Smooth muscle cell (in vitro differentiated cells): ENCODE data around the gene NUP210. TPM values are rescaled to one million over a fixed set of nuclear protein-coding genes. Genes with fewer than 3 reads are reported as not detected.

Experiments
- DNase-seq: peaks from one replicate; lab custom pipeline; 2025; ENCODE audit not compliant: unreplicated experiment; lab: John Stamatoyannopoulos, UW
- H2AFZ ChIP-seq: fragments of 200-600 bp; sonication (generic); 2 replicates; pipeline ENCODE4 v1.6.0; 2016; ENCODE audit warnings: antibody characterized with exemption, low read depth, mild to moderate bottlenecking
- H3F3A ChIP-seq: fragments of 200-600 bp; sonication (generic); 2 replicates; pipeline ENCODE4 v1.6.0; 2017; ENCODE audit warnings: antibody characterized with exemption, low read depth
- H3K27ac ChIP-seq: fragments of 200-600 bp; sonication (generic); 2 replicates; pipeline ENCODE4 v1.5.1; 2016; ENCODE audit warnings: low read depth, mild to moderate bottlenecking
- H3K27me3 ChIP-seq: fragments of 200-600 bp; sonication (generic); 2 replicates; pipeline ENCODE4 v1.6.1; 2016; ENCODE audit warnings: low read depth, mild to moderate bottlenecking
- H3K36me3 ChIP-seq: fragments of 200-600 bp; sonication (generic); 2 replicates; pipeline ENCODE4 v1.5.1; 2016; ENCODE audit warnings: low read depth
- H3K4me1 ChIP-seq: fragments of 200-600 bp; sonication (generic); 2 replicates; pipeline ENCODE4 v1.5.1; 2016; ENCODE audit warnings: low read depth
- H3K4me2 ChIP-seq: fragments of 200-600 bp; sonication (generic); 2 replicates; pipeline ENCODE4 v1.6.0; 2016; ENCODE audit warnings: mild to moderate bottlenecking
- H3K4me3 ChIP-seq: fragments of 200-600 bp; sonication (generic); 2 replicates; pipeline ENCODE4 v1.5.1; 2016; ENCODE audit warnings: mild to moderate bottlenecking
- H3K79me2 ChIP-seq: fragments of 200-600 bp; sonication (generic); 2 replicates; pipeline ENCODE4 v1.6.0; 2016; ENCODE audit warnings: low read depth, mild to moderate bottlenecking
- H3K9ac ChIP-seq: fragments of 200-600 bp; sonication (generic); 2 replicates; pipeline ENCODE4 v1.6.0; 2016; ENCODE audit warnings: low read depth
- H3K9me3 ChIP-seq: fragments of 200-600 bp; sonication (generic); replicated peaks from 2 replicates; pipeline ENCODE4 v1.5.1; 2016; ENCODE audit warnings: low read depth
- H4K20me1 ChIP-seq: fragments of 200-600 bp; sonication (generic); 2 replicates; pipeline ENCODE4 v1.6.0; 2016; ENCODE audit warnings: low read depth
- WGBS: methylation state at CpG from one replicate; pipeline ENCODE4 v1.1.7; 2016; ENCODE audit warnings: low lambda C conversion rate; 5-methylcytosine and 5-hydroxymethylcytosine counted together
- polyA plus RNA-seq: library from polyadenylated mRNA; unstranded; fragments of >200 nt; fragmentation: Nextera tagmentation; extraction: Ambion mirVana; gene quantifications from 2 replicates; pipeline ENCODE4 v1.2.1, GENCODE V29; 2016
- total RNA-seq: library from RNA; depleted of rRNA; stranded (reverse); fragments of >200 nt; gene quantifications from 2 replicates; pipeline ENCODE4 v1.2.3, GENCODE V29; 2014
- TF ChIP-seq, protein P1 (sequence below): fragments of 200-600 bp; sonication (generic); IDR thresholded peaks from 2 replicates; pipeline ENCODE4 v1.5.1; 2017; ENCODE audit warnings: borderline replicate concordance, mild to moderate bottlenecking, antibody characterized with exemption; ENCODE audit not compliant: insufficient read depth, poor library complexity, severe bottlenecking

NUP210 gene
- total and polyA plus RNA-seq, 2 experiments from 2014 or later: 0.35 to 1.5 TPM

GRCh38 chr3:13269711-13270378 is 150.3 kb downstream of the NUP210 start:
- Histone ChIP-seq H3K9ac (no peak overlapping the region), H3K27me3 (no peaks in the 10 kb centered on the region), H3K4me2 (no peak overlapping the region), H3K79me2 (no peaks in the 10 kb centered on the region), H3K4me3 (no peak overlapping the region), H4K20me1 (no peaks in the 10 kb centered on the region), H3K4me1 (no peaks in the 10 kb centered on the region), H2AFZ (no peak overlapping the region), H3F3A (no peaks in the 10 kb centered on the region), H3K27ac (no peak overlapping the region), H3K9me3 (peaks cover 2% of the 10 kb centered on the region), H3K36me3 (no peaks in the 10 kb centered on the region)
- 96% methylated on average over 5 of the region's 5 CpGs for WGBS
- TF ChIP-seq, protein P1, sequence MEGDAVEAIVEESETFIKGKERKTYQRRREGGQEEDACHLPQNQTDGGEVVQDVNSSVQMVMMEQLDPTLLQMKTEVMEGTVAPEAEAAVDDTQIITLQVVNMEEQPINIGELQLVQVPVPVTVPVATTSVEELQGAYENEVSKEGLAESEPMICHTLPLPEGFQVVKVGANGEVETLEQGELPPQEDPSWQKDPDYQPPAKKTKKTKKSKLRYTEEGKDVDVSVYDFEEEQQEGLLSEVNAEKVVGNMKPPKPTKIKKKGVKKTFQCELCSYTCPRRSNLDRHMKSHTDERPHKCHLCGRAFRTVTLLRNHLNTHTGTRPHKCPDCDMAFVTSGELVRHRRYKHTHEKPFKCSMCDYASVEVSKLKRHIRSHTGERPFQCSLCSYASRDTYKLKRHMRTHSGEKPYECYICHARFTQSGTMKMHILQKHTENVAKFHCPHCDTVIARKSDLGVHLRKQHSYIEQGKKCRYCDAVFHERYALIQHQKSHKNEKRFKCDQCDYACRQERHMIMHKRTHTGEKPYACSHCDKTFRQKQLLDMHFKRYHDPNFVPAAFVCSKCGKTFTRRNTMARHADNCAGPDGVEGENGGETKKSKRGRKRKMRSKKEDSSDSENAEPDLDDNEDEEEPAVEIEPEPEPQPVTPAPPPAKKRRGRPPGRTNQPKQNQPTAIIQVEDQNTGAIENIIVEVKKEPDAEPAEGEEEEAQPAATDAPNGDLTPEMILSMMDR: no peak
- no peak for DNase-seq

DNA sequence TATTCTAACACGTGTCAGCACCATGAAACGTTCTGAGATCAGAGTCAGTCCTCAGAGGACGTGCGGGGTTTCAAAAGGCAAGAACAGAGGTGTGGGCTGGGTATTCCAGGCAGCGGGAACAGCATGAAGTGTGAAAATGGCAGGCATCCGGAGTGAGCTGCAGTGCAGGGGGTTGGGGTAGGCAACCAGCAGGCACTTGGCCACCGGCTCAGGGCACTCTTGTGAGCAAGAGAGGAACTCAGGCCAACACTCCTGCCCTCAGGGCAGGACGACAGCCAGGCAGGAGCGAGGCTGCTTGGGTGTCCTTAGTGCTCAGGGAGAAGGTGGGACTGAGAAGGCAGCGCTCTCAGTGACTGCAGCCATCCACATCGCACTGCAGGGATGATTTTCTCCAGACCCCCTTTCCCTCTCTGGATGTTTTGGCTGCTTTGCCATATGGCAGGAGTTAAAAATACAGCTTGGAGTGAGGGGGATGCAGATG is 151.1 kb downstream of the NUP210 start:
- H3F3A ChIP-seq: no peaks in the 10 kb centered on the region
- peaks cover 2% of the 10 kb centered on the region for H3K9me3 ChIP-seq
- H3K79me2 ChIP-seq: no peaks in the 10 kb centered on the region
- TF ChIP-seq, protein P1: no peak
- no peak overlapping the region for H2AFZ ChIP-seq
- DNase-seq: no peak
- no peak overlapping the region for H3K9ac ChIP-seq
- H3K27ac ChIP-seq: no peak overlapping the region
- no peak overlapping the region for H3K4me2 ChIP-seq
- H3K36me3 ChIP-seq: no peaks in the 10 kb centered on the region
- 71% methylated on average over 11 of the region's 11 CpGs for WGBS
- H3K4me1 ChIP-seq: no peaks in the 10 kb centered on the region
- H4K20me1 ChIP-seq: no peaks in the 10 kb centered on the region
- H3K27me3 ChIP-seq: no peaks in the 10 kb centered on the region
- H3K4me3 ChIP-seq: no peak overlapping the region

- no peak overlapping the region for H3K9ac ChIP-seq
- H3K4me1 ChIP-seq: no peaks in the 10 kb centered on the region
- 93% methylated on average over 2 of the region's 2 CpGs for whole genome bisulfite sequencing
- DNase-seq: no peak
- no peaks in the 10 kb centered on the region for H3K27me3 ChIP-seq
- no peak overlapping the region for H3K4me3 ChIP-seq
- H2AFZ ChIP-seq: no peak overlapping the region
- H3K9me3 ChIP-seq: peaks cover 2% of the 10 kb centered on the region
- H3K79me2 ChIP-seq: no peaks in the 10 kb centered on the region
- TF ChIP-seq, protein P1: no peak
- H3F3A ChIP-seq: no peaks in the 10 kb centered on the region
- H4K20me1 ChIP-seq: no peaks in the 10 kb centered on the region
- no peaks in the 10 kb centered on the region for H3K36me3 ChIP-seq
- no peak overlapping the region for H3K4me2 ChIP-seq
- no peak overlapping the region for H3K27ac ChIP-seq
These were observed 152.0 kb downstream of the NUP210 start for GRCh38 chr3:13268120-13268519.
